GM23338 (cell line): ENCODE results near the gene XRCC4.

Experiments
- CREB1 ChIP-seq: fragments of 250-450 bp; sonication (Bioruptor Pico); IDR thresholded peaks from 2 replicates; pipeline ENCODE4 v1.5.0; 2020; ENCODE audit warnings: low read depth, mild to moderate bottlenecking, moderate library complexity
- CTCF ChIP-seq, 2 experiments: fragments of 200-600 bp in 1 of 2; sonication (generic) in 1 of 2; conservative IDR thresholded peaks; 2 replicates each; pipeline versions ENCODE4 v1.5.1 to v1.6.1; 2016 to 2017; ENCODE audit warnings: antibody characterized with exemption in 2 of 2, low read depth in 2 of 2, mild to moderate bottlenecking in 2 of 2, moderate library complexity in 1 of 2
- ETS1 ChIP-seq: IDR thresholded peaks from 2 replicates; pipeline ENCODE4 v1.6.1; 2016; ENCODE audit warnings: antibody characterized with exemption
- EZH2 ChIP-seq: fragments of 200-600 bp; sonication (generic); IDR thresholded peaks from one replicate; pipeline ENCODE4 v1.8.0; 2017; ENCODE audit warnings: antibody characterized with exemption, mild to moderate bottlenecking, low read depth; ENCODE audit not compliant: unreplicated experiment
- EZH2phosphoT487 ChIP-seq: fragments of 200-600 bp; sonication (generic); IDR thresholded peaks from one replicate; pipeline ENCODE4 v1.8.1; 2018; ENCODE audit warnings: antibody characterized with exemption; ENCODE audit not compliant: unreplicated experiment
- JUNB ChIP-seq: IDR thresholded peaks from one replicate; pipeline ENCODE4 v1.6.1; 2016; ENCODE audit warnings: antibody characterized with exemption; ENCODE audit not compliant: unreplicated experiment
- NANOG ChIP-seq: IDR thresholded peaks from 2 replicates; pipeline ENCODE4 v1.6.1; 2016; ENCODE audit warnings: antibody characterized with exemption, borderline replicate concordance
- POLR2AphosphoS5 ChIP-seq: IDR thresholded peaks from 2 replicates; pipeline ENCODE4 v1.6.1; 2016; ENCODE audit warnings: antibody characterized with exemption, low read depth
- REST ChIP-seq: IDR thresholded peaks from one replicate; pipeline ENCODE4 v1.6.1; 2018; ENCODE audit warnings: antibody characterized with exemption; ENCODE audit not compliant: unreplicated experiment
- STAT1 ChIP-seq: IDR thresholded peaks from one replicate; pipeline ENCODE4 v1.6.1; 2016; ENCODE audit warnings: antibody characterized with exemption; ENCODE audit not compliant: unreplicated experiment
- ZNF114 ChIP-seq: fragments of 250-450 bp; sonication (Bioruptor Pico); IDR thresholded peaks from 2 replicates; pipeline ENCODE4 v1.5.0; 2020; ENCODE audit warnings: mild to moderate bottlenecking, moderate library complexity

GRCh38 chr5:83322273-83322924, 245.1 kb downstream of the XRCC4 start:
- no peak for TF ChIP-seq CTCF (conservative IDR thresholded peaks at IDR 0.05; ENCODE audit: low read depth in 2 of 2)
- TF ChIP-seq REST = no peak
- no peak for TF ChIP-seq ETS1
- TF ChIP-seq EZH2phosphoT487 = no peak
- TF ChIP-seq POLR2AphosphoS5 = no peak
- no peak for TF ChIP-seq CREB1
- no peak for TF ChIP-seq EZH2
- TF ChIP-seq JUNB = no peak
- no peak for TF ChIP-seq STAT1
- TF ChIP-seq NANOG = no peak
- TF ChIP-seq ZNF114 = no peak
